Liver (tissue), 9 donors: ENCODE measurements around the gene WDR62. TPM values are rescaled to one million over a fixed set of nuclear protein-coding genes. Genes with fewer than 3 reads are reported as not detected.
A peak's percentile ranks its signal among the peaks of the same experiment; 100 is the strongest.

Source experiments
- DNase-seq: peaks from one replicate; pipeline ENCODE4 v3.0.0-alpha.2; 2017; ENCODE audit warnings: low spot score
- H3K27ac ChIP-seq, 2 donors: one replicate each; pipeline ENCODE4 v1.7.0; 2013; ENCODE audit warnings: inconsistent platforms in 2 of 2, low read length in 2 of 2, control low read depth in 1 of 2, low read depth in 1 of 2, mild to moderate bottlenecking in 1 of 2
- H3K27me3 ChIP-seq, 4 donors: one replicate each; pipeline versions ENCODE4 v1.6.1 to v1.7.0; 2013; ENCODE audit warnings: low read length in 3 of 4, inconsistent platforms in 1 of 4, mild to moderate bottlenecking in 1 of 4, moderate library complexity in 1 of 4; ENCODE audit not compliant: control insufficient read depth in 4 of 4, insufficient read depth in 4 of 4
- H3K36me3 ChIP-seq, 4 donors: one replicate each; pipeline versions ENCODE4 v1.6.1 to v1.7.0; 2013; ENCODE audit warnings: low read length in 3 of 4, mild to moderate bottlenecking in 3 of 4, low read depth in 1 of 4, moderate library complexity in 1 of 4; ENCODE audit not compliant: control insufficient read depth in 4 of 4, insufficient read depth in 3 of 4
- H3K4me1 ChIP-seq, 4 donors: one replicate each; pipeline versions ENCODE4 v1.6.1 to v1.7.0; 2013; ENCODE audit warnings: low read length in 3 of 4, mild to moderate bottlenecking in 3 of 4, moderate library complexity in 1 of 4; ENCODE audit not compliant: control insufficient read depth in 4 of 4, insufficient read depth in 4 of 4
- H3K4me3 ChIP-seq, 3 donors: one replicate each; pipeline versions ENCODE4 v1.6.1 to v1.7.0; 2013; ENCODE audit warnings: low read length in 3 of 3, control low read depth in 1 of 3, low read depth in 1 of 3, mild to moderate bottlenecking in 1 of 3
- H3K9ac ChIP-seq, 2 donors: one replicate each; pipeline ENCODE4 v1.7.0; 2013; ENCODE audit warnings: low read length in 2 of 2, mild to moderate bottlenecking in 2 of 2, moderate library complexity in 2 of 2, control low read depth in 1 of 2, low read depth in 1 of 2
- H3K9me3 ChIP-seq, 4 donors: one replicate each; pipeline versions ENCODE4 v1.6.1 to v1.7.0; 2013; ENCODE audit warnings: low read length in 3 of 4; ENCODE audit not compliant: control insufficient read depth in 4 of 4
- EGR1 ChIP-seq, 2 donors: IDR thresholded peaks; 2 replicates each; pipeline ENCODE4 v1.6.1; 2016 to 2018; ENCODE audit warnings: antibody characterized with exemption in 2 of 2, low read depth in 2 of 2
- FOXA1 ChIP-seq: IDR thresholded peaks from 2 replicates; pipeline ENCODE4 v1.6.1; 2016; ENCODE audit warnings: antibody characterized with exemption
- FOXA2 ChIP-seq: IDR thresholded peaks from 2 replicates; pipeline ENCODE4 v1.6.1; 2016; ENCODE audit warnings: antibody characterized with exemption
- GABPA ChIP-seq, 2 donors: IDR thresholded peaks in 1 of 2; conservative IDR thresholded peaks in 1 of 2; 2 replicates each; pipeline ENCODE4 v1.6.1; 2016; ENCODE audit warnings: antibody characterized with exemption in 2 of 2, mild to moderate bottlenecking in 1 of 2, moderate library complexity in 1 of 2
- HNF4A ChIP-seq, 2 donors: conservative IDR thresholded peaks; 2 replicates each; pipeline ENCODE4 v1.6.1; 2016; ENCODE audit warnings: antibody characterized with exemption in 2 of 2, mild to moderate bottlenecking in 2 of 2
- JUND ChIP-seq, 2 donors: IDR thresholded peaks; 2 replicates each; pipeline ENCODE4 v1.6.1; 2016; ENCODE audit warnings: antibody characterized with exemption in 2 of 2
- RAD21 ChIP-seq, 2 donors: IDR thresholded peaks; 2 replicates each; pipeline ENCODE4 v1.6.1; 2016; ENCODE audit warnings: antibody characterized with exemption in 2 of 2, mild to moderate bottlenecking in 2 of 2
- RXRA ChIP-seq, 2 donors: IDR thresholded peaks; 2 replicates each; pipeline ENCODE4 v1.6.1; 2017 to 2018; ENCODE audit warnings: antibody characterized with exemption in 2 of 2, mild to moderate bottlenecking in 1 of 2
- SP1 ChIP-seq: IDR thresholded peaks from 2 replicates; pipeline ENCODE4 v1.6.1; 2018; ENCODE audit warnings: antibody characterized with exemption, mild to moderate bottlenecking
- TAF1 ChIP-seq: conservative IDR thresholded peaks from 2 replicates; pipeline ENCODE4 v1.6.1; 2016; ENCODE audit warnings: antibody characterized with exemption, mild to moderate bottlenecking
- YY1 ChIP-seq: IDR thresholded peaks from 2 replicates; pipeline ENCODE4 v1.6.1; 2016; ENCODE audit warnings: antibody characterized with exemption, mild to moderate bottlenecking
- WGBS: extraction: QIAGEN DNeasy Blood & Tissue Kit; methylation state at CpG from one replicate; pipeline ENCODE4 v1.1.7; 2013; 5-methylcytosine and 5-hydroxymethylcytosine counted together
- polyA plus RNA-seq, 2 donors: library from polyadenylated mRNA; stranded (reverse) in 1 of 2; unstranded in 1 of 2; fragments of 200-250 nt in 1 of 2; fragments of >200 nt in 1 of 2; fragmentation: Nextera tagmentation in 1 of 2; extraction: Ambion mirVana in 1 of 2; gene quantifications; one replicate each; pipeline versions ENCODE4 v1.2.1 to v1.2.3, GENCODE V29; 2013 to 2015
- total RNA-seq, 2 donors: library from RNA; depleted of rRNA; stranded (reverse); fragments of >200 nt; gene quantifications; one replicate each; pipeline ENCODE4 v1.2.3, GENCODE V29; 2014
- TF ChIP-seq, protein P1 (sequence below): IDR thresholded peaks from 2 replicates; pipeline ENCODE4 v1.6.1; 2016; ENCODE audit warnings: antibody characterized with exemption, mild to moderate bottlenecking
- TF ChIP-seq, protein P2 (sequence below): IDR thresholded peaks from 2 replicates; pipeline ENCODE4 v1.6.1; 2016; ENCODE audit warnings: antibody characterized with exemption
- TF ChIP-seq, protein P3 (sequence below): fragments of 150-350 bp; IDR thresholded peaks from 2 replicates; pipeline ENCODE4 v1.5.1; 2017; ENCODE audit warnings: improper control_type of control experiment, low read depth, low read length; ENCODE audit not compliant: missing input control
- TF ChIP-seq, protein P4 (sequence below): IDR thresholded peaks from 2 replicates; pipeline ENCODE4 v1.6.1; 2016; ENCODE audit warnings: antibody characterized with exemption
- TF ChIP-seq, protein P5 (sequence below): IDR thresholded peaks from 2 replicates; pipeline ENCODE4 v1.6.1; 2016; ENCODE audit warnings: antibody characterized with exemption
- donor health status: healthy.
- donor health status: healthy.
- donor health status: healthy.
- donor health status: healthy.
- donor health status: healthy.

WDR62 gene
- total and polyA plus RNA-seq, 4 donors, result 0.26 to 6.6 (median 0.71) TPM

DNA sequence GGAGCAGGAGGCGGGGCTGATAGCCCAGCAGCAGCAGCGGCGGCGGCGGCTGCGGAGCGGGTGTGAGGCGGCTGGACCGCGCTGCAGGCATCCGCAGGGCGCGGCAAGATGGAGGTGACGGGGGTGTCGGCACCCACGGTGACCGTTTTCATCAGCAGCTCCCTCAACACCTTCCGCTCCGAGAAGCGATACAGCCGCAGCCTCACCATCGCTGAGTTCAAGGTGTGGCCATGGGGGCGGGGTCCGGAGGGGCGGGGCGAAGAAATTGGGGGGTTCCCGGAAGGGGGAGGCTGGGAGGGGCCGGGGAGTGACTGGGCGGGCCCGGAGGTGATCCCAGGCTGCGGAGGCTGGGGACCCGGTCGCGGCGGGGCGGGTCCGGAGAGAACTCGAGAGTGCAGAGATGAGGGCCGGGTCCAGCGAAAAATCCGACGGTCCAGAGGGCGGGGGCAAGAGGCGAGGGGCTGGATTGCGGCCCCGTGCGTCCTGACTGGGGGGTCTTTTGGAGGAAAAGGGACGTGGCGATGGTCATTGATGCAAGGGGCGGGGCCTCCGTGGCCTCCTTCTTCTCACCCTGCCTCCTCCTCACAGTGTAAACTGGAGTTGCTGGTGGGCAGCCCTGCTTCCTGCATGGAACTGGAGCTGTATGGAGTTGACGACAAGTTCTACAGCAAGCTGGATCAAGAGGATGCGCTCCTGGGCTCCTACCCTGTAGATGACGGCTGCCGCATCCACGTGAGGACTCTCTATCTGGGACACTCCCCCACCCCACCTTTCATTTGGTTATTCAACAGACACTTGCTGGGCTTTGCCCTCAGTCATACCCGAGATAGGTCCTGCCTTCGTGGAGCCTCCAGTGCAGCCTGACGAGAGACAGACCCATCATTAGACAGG lies 61.0 kb downstream of the WDR62 start, which contains the start of gene TBCB:
Gene TBCB (plus strand): TSS at position 16 of the 891 bp plus-strand sequence. CDS start 93 bp downstream, at position 109.
- Histone ChIP-seq H3K9me3 (no peaks in the 10 kb centered on the region), H3K4me1 (peaks cover 5 to 21% (median 17%) of the 10 kb centered on the region in 4 donors), H3K9ac (peak within 1 kb of the TSS; percentile 93 to 94), H3K4me3 (peak within 1 kb of the TSS; percentile 78 to 99 (median 97)), H3K27ac (peak within 1 kb of the TSS; percentile 81 to 87), H3K27me3 (no peaks in the 10 kb centered on the region), H3K36me3 (peaks cover 0 to 17% (median 8%) of the 10 kb centered on the region in 4 donors)
- TF ChIP-seq YY1 (no peak), SP1 (peak; percentile 47)
- WGBS, result 9% methylated on average over 59 of the region's 59 CpGs
- peak; percentile 87 for DNase-seq

DNA sequence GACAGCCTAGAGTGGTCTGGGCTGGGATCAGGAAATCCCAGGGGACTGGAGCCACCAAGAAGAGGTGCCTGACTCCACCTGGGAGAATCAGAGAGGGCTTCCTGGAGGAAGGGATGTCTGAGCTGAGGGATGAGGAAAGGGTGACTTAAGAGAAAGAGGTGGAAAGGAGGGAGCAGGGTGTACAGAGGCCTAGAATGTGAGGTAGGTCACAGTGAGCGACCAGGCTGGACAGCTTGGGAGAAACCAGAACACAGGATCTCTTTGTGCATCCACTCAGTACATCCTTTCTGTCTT lies 61.6 kb downstream of the WDR62 start:
- no peaks in the 10 kb centered on the region for H3K27me3 ChIP-seq
- peaks cover 5 to 21% (median 17%) of the 10 kb centered on the region in 4 donors for H3K4me1 ChIP-seq
- DNase-seq, result no peak
- no peaks in the 10 kb centered on the region for H3K9me3 ChIP-seq
- H3K9ac ChIP-seq, result no peak overlapping the region
- H3K4me3 ChIP-seq, result no peak overlapping the region
- peaks cover 0 to 16% (median 8%) of the 10 kb centered on the region in 4 donors for H3K36me3 ChIP-seq
- WGBS, result 95% methylated on average over 1 of the region's 1 CpG
- TF ChIP-seq HNF4A (conservative IDR thresholded peaks at IDR 0.05) (no peak), YY1 (no peak), SP1 (no peak), RAD21 (IDR thresholded peaks at IDR 0.05) (no peak), JUND (IDR thresholded peaks at IDR 0.05) (no peak), GABPA (IDR thresholded peaks at IDR 0.05 in 1 of 2, conservative IDR thresholded peaks at IDR 0.05 in 1 of 2) (no peak), TAF1 (no peak), EGR1 (IDR thresholded peaks at IDR 0.05; ENCODE audit: low read depth in 2 of 2) (no peak), FOXA1 (no peak), RXRA (IDR thresholded peaks at IDR 0.05) (no peak), FOXA2 (no peak)
- TF ChIP-seq, protein P1, sequence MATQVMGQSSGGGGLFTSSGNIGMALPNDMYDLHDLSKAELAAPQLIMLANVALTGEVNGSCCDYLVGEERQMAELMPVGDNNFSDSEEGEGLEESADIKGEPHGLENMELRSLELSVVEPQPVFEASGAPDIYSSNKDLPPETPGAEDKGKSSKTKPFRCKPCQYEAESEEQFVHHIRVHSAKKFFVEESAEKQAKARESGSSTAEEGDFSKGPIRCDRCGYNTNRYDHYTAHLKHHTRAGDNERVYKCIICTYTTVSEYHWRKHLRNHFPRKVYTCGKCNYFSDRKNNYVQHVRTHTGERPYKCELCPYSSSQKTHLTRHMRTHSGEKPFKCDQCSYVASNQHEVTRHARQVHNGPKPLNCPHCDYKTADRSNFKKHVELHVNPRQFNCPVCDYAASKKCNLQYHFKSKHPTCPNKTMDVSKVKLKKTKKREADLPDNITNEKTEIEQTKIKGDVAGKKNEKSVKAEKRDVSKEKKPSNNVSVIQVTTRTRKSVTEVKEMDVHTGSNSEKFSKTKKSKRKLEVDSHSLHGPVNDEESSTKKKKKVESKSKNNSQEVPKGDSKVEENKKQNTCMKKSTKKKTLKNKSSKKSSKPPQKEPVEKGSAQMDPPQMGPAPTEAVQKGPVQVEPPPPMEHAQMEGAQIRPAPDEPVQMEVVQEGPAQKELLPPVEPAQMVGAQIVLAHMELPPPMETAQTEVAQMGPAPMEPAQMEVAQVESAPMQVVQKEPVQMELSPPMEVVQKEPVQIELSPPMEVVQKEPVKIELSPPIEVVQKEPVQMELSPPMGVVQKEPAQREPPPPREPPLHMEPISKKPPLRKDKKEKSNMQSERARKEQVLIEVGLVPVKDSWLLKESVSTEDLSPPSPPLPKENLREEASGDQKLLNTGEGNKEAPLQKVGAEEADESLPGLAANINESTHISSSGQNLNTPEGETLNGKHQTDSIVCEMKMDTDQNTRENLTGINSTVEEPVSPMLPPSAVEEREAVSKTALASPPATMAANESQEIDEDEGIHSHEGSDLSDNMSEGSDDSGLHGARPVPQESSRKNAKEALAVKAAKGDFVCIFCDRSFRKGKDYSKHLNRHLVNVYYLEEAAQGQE, result no peak
- TF ChIP-seq, protein P2, sequence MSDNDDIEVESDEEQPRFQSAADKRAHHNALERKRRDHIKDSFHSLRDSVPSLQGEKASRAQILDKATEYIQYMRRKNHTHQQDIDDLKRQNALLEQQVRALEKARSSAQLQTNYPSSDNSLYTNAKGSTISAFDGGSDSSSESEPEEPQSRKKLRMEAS, result no peak
- TF ChIP-seq, protein P3, sequence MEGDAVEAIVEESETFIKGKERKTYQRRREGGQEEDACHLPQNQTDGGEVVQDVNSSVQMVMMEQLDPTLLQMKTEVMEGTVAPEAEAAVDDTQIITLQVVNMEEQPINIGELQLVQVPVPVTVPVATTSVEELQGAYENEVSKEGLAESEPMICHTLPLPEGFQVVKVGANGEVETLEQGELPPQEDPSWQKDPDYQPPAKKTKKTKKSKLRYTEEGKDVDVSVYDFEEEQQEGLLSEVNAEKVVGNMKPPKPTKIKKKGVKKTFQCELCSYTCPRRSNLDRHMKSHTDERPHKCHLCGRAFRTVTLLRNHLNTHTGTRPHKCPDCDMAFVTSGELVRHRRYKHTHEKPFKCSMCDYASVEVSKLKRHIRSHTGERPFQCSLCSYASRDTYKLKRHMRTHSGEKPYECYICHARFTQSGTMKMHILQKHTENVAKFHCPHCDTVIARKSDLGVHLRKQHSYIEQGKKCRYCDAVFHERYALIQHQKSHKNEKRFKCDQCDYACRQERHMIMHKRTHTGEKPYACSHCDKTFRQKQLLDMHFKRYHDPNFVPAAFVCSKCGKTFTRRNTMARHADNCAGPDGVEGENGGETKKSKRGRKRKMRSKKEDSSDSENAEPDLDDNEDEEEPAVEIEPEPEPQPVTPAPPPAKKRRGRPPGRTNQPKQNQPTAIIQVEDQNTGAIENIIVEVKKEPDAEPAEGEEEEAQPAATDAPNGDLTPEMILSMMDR, result no peak
- TF ChIP-seq, protein P4, sequence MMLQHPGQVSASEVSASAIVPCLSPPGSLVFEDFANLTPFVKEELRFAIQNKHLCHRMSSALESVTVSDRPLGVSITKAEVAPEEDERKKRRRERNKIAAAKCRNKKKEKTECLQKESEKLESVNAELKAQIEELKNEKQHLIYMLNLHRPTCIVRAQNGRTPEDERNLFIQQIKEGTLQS, result no peak
- TF ChIP-seq, protein P5, sequence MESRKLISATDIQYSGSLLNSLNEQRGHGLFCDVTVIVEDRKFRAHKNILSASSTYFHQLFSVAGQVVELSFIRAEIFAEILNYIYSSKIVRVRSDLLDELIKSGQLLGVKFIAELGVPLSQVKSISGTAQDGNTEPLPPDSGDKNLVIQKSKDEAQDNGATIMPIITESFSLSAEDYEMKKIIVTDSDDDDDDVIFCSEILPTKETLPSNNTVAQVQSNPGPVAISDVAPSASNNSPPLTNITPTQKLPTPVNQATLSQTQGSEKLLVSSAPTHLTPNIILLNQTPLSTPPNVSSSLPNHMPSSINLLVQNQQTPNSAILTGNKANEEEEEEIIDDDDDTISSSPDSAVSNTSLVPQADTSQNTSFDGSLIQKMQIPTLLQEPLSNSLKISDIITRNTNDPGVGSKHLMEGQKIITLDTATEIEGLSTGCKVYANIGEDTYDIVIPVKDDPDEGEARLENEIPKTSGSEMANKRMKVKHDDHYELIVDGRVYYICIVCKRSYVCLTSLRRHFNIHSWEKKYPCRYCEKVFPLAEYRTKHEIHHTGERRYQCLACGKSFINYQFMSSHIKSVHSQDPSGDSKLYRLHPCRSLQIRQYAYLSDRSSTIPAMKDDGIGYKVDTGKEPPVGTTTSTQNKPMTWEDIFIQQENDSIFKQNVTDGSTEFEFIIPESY, result no peak
- no peak overlapping the region for H3K27ac ChIP-seq
